Stimulated activated CD4-positive, alpha-beta T cell treated with anti-CD3 and anti-CD28 coated beads, Interleukin-2, amount 100 ng/mL, for 4 hours (primary cell): Measurements from ENCODE around the gene LLGL2.

Experiments used
- DNase-seq: peaks from one replicate; pipeline ENCODE4 v3.0.0-alpha.2; 2020; ENCODE audit warnings: low read depth

Gene LLGL2

DNA sequence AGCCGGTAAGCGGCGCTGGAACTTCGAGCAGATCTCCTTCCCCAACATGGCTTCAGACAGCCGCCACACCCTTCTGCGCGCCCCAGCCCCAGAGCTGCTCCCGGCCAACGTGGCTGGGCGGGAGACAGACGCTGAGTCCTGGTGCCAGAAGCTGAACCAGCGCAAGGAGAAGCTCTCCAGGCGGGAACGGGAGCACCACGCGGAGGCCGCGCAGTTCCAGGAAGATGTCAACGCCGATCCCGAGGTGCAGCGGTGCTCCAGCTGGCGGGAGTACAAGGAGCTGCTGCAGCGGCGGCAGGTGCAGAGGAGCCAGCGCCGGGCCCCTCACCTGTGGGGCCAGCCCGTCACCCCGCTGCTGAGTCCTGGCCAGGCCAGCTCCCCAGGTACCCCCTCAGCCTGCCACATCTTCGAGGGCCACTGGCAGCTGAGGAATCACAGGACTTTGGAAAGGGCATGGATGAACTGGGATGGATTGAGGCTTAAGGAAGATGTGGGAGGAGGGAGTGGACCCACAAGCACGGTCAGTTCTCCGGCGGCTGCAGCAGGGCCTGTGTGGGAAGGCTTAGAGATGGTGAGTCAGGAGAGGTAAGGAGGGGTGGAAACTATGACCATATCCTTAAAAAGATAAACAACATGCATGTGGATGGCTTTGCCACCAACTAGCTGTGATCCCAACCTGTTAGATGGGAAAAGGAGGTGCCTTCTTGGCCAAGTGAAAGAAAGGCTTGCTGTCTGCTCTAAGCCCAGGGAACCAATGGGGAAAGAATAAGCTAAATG lies 3.4 kb upstream of the LLGL2 start:
- DNase-seq, result no peak

DNA sequence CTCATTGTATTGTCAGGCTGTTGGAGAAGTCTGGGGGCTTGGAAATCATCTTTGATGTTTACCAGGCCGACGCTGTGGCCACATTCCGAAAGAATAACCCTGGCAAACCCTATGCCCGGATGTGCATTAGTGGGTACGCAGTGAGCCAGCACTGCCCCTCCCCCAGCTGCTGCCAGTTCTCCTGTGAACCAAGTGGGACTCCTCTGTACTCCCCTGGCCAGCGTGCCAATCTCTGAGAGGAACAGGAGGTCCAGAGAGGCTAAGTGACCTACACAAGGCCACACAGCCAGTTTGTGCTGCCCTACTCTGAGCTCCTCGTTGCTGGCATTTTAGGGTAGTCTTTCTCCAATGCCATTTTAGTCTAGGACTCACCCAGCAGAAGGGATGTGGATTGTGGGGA lies 1.9 kb upstream of the LLGL2 start:
- DNase-seq, result no peak

DNA sequence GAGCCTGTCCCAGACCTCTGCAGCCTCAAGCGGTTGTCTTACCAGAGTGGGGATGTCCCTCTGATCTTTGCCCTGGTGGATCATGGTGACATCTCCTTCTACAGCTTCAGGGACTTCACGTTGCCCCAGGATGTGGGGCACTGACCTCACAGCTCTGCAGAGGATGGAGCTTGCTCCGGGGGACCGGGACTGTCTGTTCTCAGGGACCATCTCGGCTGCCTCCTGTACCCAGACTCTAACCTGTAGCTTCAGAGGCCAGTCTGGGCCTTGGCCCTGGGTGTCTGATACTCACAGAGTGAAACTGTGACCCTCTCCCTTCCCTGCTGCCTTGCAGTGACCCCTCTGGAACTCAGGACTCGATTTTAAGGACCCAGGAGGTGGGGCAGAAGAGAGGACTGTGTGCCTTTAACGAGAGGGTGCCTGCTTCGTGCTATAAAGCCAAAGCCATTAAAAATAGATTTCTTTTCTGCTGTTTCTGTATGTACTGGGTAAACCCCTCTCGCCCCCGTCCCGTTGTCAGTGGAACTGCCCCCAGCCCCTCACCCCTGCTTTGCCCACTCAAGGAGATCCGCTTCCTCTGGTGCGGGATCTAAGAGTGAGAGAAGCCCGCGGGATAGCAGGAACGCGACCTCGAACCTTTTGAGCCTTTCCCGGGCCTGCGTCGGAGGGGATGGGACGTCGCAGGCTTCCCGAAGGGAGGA lies 1.1 kb upstream of the LLGL2 start:
- no peak for DNase-seq

DNA sequence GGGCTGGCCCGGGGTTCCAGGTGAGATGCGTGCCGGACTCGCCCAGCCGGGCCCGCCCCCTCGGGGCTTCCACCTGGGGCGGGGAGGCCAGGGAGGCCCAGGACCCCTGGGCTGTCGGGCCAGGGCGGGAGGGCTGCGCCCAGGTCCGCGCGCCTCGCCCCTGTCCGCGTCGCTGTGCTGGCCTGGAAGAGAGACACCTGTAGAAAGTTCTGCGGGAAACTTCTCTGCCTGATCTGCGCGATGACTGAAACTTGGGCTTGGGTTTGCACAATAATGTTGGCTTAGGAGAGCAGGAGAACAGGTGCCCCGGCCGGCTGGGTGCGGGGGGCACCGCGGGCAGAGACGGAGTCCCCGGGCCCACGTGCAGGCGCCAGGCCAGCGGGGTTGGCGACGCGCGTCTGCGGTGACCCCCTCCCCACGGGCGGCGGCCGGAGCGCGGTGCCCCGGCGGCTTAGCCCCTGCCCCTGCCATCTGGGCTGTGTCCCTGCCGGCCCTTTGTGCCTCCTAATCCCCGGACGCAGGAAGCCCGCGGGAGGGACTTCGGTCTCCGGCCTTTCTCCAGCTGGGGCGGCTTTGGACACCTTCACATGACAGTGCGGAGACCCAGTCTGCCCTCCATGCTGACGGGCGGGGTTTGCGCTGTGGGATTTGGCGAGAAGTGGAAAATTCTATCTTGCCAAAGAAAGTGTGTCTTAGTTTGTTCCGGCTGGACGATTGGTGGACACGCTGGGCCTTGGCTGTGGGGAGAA lies 483 bp downstream of the LLGL2 start:
- no peak for DNase-seq

DNA sequence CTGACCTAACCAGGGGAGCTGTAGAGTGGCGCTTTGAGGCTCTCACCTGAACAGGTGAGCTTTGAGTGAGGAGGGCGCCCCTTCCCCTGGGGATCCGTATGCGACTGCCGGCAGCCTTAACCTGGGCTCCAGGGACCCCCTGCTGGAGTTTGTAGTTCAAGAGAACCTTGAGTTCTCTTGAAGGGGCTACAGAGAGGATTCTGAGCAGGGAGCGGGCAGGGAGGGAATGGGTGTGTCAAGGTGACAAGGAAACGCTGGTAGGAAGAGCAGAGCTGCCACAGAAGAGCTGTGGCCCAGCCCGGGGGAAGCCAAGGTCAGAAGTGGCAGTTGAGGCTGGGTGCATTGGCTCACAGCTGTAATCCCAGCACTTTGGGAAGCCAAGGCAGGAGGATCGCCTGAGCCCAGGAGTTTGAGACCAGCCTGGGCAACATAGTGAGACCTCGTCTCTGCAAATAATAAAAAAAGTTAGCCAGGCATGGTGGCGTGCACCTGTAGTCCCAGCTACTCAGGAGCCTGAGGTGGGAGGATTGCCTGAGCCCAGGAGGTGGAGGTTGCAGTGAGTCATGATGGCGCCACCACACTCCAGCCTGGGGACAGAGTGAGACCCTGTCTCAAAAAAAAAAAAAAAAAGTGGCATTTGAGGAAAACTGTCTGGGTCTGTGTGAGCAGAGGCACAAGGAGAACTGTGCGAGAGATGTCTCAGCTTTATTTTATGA lies 1.2 kb downstream of the LLGL2 start:
- no peak for DNase-seq

DNA sequence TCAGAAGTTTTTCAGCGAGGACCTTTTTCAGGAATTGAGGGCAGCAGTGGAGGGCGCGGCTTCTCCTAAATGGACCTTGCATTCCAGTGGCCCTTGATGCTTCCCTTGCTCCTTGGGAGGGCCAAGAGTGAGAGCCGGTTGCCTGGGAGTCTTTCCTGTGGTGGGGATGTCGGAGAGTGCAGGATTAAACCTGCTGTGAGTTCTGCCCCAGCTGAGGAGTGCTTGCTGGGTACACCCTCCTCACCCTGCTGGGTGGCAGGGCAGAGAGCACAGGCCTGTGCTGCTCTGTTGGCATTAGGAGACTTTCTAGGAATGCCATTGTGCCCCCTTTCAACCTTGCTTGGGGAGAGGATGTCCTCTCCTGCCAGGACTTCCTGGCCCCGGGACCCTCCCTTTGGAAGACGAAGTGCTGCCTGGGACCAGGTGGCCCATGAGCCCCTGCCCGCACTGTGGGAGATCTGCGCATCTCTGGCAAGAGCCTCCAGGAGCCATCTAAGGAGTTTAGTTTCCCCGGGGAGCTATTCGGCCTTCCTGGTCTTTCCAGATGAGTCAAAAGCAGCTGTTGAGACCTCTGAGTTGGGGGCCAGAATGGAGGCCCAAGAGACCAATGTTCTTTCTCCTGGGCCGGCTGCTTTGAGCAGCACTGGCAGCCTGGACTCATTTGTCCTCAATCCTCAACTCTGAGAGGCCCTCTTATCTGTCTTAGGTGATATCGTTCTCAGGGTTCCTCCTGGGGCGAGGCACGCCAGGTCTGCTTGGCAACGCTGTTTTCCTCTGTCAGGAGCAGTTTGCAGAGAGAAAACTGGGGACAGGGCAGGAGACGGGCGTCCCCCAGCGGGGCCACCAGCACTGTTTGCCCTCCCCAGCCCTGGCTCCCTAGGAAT lies 5.6 kb downstream of the LLGL2 start:
- DNase-seq, result no peak

DNA sequence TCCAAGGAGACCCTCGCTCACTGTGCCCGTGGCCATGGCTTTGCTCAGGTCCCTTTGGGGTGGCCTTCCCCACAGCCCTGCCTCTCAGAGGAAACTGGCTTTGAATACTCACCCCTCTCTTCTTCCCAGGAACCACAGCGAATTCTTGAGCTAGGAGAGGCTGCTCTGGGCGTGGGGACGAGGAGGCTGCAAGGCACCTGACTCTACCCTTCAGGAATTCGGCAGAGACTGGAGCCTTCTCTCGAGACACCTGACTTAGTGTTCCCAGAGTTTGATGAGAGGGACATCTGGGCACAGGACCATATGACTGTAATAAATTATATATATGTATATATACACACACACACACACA lies 6.2 kb downstream of the LLGL2 start:
- no peak for DNase-seq

DNA sequence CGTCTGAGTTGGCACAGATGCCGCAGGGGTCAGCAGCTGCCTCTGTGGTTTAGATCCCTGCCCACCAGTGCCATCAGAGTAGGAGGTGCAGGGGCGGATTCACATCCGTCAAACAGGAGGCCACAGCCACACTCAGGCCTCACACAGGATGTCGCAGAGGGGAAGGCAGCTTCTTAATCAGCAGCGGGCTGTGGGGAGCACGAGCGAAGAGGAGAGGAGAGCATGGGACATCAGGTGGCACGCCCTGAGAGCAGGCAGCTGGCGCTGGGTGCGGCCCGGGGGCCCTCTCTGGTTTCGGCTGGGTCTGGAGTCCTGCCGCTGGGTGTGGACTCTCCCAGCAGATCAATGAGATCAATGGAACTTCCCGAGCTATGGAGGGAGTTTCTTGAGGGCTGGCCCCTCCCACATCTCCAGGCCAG lies 9.6 kb downstream of the LLGL2 start:
- peak; percentile 29 for DNase-seq

DNA sequence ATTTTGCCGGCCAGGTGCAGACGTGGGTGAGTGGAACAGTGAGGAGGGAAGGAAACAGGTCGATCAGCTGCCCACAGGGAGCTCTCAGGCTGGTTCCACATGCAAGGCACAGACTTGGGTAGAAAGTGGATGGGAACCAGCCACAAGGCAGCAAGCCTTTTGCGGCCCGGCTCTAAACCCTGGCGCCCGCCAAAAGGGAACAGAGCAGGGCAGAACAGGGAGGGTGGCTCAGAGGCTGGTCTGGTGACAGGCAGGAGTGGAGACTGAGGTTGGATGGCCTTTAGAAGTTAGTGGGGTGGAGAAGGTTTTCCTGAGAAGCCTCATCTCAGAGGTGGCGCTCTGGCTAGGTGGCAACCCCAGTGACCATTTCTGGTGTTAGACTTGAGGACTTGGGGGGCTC lies 10.4 kb downstream of the LLGL2 start:
- DNase-seq, result no peak

DNA sequence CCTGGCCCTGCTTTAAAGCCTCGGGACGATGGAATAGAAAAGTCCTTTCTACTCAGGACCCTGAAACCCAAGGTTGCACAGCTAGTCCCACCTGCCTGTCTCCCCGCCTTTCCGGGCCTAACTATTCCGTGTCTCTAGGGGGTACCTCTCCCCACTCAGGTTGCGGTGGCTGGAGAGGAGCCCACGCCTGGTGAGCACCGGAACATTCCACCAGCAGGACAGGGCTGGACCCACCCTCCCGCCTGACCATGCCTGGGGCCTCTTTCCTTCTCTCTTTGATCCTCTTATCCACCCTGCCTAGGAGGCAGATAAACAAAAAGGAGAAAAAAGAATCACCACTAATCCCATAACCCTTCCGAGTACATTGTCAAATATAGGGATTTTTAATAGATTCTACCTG lies 10.9 kb downstream of the LLGL2 start:
- DNase-seq, result no peak

DNA sequence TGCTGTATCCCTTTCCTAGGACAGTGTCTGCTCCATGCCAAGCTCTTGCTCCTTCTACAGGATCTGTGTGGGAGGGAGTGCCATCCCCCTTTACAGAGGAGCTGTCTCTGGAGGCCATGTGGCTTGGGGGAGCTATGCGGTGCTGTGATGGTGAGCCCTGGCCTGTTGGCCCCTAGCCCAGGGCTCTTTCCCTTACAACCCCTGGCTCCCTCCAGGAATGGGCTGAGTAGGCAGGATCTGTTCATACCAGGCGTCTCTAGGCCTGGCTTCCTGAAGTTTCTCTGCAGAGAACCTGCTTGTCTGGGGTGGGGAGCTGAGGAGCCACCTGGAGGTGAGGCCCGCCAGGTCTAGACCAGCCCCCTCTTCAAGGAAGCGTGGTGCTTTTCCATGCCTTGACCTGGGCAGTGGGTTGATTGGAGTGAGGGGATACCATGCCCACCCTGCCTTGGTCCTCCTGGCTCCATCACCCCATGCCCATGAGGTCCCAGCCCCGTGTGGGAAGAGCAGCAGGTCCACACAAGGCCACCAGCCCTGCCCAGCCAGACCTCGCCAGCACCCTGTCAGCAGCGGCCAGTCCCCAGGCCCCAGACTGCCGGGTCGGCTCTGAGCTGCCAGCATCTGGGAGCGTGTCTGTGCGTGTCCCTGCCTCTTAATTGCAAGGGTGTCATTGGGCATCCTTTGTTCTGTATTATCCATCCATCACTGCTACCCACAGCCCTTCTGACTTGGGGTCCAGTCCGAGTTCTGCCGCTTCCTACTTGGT lies 14.7 kb downstream of the LLGL2 start:
- DNase-seq, result no peak

DNA sequence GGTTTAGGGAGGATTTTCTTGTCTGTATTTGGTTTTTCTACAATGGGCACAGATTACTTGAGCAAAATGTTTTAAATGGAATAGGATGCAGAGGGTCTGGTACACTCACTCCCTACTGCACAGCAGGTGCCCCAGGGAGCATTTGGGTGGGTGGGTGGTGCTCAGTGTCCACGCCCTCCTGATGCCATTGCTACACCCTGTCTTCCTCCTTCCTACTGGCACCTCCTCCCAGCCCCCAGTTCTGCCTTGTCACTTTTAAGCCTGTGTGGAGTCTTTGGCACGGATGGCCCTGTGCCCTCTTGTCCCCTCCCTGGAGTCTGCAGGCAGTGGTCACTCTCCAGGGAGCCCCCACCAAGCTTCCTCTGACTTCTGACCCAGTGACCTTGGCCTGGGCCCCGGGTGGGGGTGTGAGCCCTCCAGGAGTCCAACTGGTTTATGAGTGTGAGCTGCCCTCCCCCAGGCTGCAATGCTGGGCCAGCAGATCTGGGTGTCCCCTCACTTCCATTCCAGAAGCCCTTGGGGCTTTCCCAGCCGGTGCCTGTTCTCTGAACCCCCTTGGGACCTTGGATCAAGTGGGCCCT lies 15.5 kb downstream of the LLGL2 start:
- no peak for DNase-seq

DNA sequence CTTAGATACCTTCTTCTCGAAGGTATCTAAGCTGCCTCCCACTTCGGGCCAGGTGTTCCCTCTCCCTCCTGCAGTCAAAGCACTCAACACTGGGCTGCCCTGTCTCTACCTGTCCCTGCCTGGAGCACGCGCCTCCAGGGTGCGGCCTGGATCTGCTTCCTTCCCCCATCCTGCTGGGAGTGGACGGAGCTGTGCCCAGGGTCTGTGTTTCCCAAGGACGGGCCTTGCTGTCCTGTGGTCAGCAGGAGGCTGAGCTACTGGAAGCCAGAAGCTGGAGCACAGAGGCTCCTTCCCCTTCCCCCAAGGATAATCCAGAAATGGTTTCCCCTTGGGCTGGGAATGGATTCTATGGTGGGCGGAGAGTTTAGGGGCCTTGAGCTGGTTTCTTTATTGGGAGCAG lies 16.7 kb downstream of the LLGL2 start:
- DNase-seq, result no peak

DNA sequence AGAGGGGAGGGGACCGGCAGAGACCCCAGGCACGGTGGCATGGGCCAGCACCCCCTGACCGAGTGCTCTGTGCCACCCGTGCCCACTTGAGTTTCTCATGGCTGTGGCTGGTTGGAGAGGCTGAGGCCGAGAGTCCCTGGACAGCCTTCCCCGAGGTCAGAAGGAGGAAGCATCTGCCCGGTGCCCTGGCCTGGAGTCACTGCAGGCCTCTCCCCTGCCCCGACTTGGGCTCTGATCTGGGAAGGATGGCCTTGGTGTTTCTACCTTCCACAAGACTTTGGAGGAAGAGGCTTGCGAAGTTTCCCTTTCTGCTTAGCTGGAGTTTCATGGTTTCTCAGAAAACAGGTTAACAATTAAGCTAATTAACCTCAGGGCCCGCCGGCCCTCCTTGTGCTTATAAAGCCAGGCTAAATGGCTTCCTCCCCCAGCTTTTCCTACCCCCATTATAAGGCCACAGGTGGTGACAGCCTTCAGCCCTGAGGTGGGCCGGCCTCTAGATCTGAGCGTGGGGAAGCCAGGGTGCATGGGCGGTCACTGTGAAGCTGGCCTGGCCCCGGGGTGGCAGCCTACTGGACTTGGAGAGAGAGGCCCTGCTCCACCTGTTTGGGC lies 17.3 kb downstream of the LLGL2 start:
- DNase-seq, result no peak

DNA sequence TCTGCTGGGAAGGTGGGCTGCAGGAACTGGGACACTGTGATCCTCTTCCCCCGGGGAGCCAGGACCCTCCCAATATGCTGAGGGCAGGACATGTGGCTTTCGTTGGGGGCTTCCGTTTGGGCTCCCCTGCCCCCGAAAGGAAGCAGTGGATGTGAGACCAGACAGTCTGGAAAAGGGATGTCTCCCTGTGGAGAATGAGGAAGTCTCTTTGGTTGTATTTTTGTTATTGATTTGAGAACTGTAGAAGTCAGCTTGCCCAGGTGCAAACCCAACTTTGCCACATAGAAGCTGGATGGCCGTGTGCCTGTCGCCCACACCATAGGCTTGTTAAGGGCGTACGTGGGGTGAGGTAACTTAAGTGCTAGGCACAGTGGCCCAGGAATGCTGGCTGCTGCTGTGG lies 18.8 kb downstream of the LLGL2 start:
- DNase-seq, result no peak

DNA sequence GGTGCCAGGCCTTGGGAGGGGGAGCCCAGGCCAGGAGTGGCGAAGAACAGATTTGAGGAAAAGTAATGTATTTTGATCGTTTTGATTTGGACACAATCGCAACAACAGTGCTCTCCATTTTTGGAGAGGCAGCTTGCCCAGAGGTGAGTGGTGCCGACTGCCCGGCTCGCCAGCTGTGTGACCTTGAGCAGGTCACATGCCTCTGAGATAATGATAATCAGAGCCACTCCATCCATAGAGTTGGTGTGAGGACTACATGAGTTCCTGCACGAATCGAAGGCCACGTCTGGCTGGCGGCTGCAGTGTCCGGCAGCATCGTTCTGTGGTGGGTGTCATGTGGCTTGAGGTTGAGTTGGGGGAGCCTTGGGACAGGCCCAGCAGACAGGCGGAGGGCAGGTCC lies 20.7 kb downstream of the LLGL2 start:
- no peak for DNase-seq

DNA sequence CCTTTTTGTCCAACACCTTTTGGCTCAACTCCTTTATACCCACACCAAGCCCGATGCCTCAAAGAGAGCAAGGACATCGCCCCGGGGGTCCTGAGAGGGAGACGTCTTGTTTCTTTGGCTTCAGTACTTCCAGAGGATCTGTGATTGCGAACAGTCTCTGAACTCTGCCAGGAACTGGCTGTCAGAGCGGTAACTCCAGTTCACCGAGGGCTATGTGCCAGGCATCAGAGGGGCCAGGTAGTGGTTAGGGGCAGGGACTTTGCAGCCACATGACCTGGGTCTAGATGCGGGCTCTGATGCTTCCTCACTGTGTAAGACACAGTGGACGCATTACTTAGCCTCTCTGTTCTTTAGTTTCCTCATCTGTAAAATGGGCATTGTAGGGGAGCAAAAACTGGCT lies 21.6 kb downstream of the LLGL2 start:
- DNase-seq, result no peak

DNA sequence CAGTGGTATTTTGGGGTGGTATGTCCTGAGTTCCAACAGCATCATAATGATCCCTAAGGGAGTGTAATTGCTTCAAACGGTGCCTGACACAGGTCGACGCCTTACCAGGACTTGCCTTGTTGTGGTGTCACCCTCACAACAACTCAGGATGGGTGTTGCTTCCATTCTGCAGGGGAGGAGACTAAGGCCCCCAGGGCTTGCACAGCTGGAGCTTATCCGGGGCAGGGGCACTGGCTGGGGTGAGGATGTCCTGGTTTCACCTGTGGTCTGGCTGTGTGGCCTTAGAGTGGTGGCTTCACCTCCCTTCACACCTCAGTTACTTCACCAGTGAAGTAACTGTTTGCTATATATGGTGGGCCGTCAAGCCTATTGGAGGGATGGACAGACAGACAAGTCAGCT lies 23.3 kb downstream of the LLGL2 start:
- DNase-seq, result no peak

DNA sequence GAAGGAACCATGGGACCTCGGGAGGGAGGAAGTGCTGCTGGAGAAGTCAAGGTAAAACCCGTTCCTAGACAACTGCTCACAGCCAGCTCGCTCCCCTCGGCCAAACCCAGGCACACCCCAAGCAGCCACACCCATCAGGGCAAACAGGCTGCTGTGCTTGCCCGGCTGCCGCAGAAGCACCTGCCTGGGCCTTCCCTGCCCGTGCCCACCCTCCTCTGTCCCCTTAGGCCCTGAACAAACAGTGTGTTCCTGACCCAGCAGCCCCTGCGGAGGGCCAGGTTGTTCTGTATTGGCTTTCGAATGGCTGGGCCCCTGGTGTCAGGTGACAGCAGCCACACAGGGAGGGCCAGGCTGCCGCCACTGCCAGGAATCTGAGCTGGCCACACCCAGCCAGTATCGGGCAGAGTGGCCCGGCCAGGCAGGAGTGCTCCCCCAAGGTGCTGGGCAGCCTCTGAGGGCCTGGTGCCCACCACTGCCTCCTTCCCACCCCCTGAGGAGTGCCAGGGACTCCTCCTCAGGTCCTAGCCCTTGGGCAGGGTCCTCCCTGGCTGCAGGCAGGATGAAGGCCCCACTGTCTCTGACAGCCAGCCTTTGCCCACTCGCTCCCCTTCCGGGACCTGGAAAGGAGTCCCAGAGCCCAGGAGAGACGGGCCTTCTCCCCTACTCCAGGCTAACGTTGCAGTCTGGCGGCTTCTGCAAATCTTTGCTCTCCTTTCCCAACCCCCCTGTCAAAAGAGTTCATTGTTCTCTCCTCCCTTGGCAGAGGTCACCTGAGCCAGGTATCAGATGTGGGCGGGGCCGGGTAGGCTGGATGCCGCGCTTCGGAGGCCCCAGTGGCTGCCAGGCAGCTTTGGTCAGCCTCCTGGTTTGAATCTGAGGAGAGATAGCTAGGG lies 24.0 kb downstream of the LLGL2 start:
- no peak for DNase-seq
